Measurements from ENCODE around the gene TAF1C. TPM values are rescaled to one million over a fixed set of nuclear protein-coding genes. Genes with fewer than 3 reads are reported as not detected.
A peak's percentile ranks its signal among the peaks of the same experiment; 100 is the strongest.

Gene TAF1C
- total RNA-seq, 1 donor from 2014 or later, result 80.2 TPM

DNA sequence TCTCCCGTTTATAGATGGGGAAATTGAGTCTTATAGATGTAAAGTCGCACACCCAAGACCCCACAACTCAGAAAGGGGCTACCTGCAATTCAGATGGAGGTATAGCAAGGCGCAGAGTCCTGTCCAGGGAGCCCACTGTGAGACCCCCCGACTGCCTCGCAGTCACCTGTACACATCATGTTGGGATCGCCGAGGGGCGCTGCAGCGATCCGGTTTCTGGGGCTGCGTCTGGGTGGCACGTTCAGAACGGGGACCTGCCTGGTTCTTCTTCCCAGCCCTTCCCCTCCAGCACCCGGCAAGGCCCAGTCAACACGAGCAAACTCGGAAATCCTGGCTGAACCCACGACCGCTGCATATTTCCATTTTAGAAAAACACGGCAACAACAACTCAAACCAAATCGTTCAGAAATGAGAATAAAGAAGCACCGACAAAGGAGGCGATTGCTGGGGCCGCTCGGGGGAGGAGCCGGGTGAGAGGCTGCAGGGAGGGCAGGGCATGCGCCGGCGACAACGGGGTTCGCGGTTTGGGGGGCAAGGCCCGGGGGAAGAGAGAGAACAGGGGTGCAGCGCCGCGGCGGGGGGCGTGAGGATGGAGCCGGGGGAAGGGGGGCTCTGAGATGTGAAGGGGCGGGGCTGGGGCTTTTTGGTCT is 42.5 kb downstream of the TAF1C start:
- H3K27ac ChIP-seq, result peak overlapping the region; percentile 66
- peak; percentile 76 for DNase-seq

DNA sequence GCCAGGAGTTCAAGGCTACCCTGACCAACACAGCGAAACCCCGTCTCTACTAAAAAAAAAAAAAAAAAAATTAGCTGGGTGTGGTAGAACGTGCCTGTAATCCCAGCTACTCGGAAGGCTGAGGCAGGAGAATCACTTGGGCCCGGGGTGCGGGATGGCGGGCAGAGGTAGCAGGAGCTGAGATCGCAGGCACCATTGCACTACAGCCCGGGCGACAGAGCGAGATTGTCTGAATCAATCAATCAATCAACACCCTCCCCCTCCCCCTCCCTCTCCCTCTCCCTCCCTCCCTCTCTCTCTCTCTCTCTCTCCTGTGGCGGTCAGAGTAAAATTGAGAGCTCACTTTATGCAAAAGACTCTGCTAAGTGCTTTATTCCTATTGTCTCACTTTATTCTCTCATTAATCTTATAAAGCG is 43.1 kb downstream of the TAF1C start:
- DNase-seq (no peak), ATAC-seq (no peak)
- peaks cover 5% of the 10 kb centered on the region for H3K4me1 ChIP-seq
- no peaks in the 10 kb centered on the region for H3K27me3 ChIP-seq
- intact Hi-C loops (cut with DNase I), result no loop called here
- H3K27ac ChIP-seq, result no peak overlapping the region
- no peaks in the 10 kb centered on the region for H3K9me3 ChIP-seq
- H3K4me3 ChIP-seq, result peak overlapping the region; percentile 86
- no peaks in the 10 kb centered on the region for H3K36me3 ChIP-seq
- TF ChIP-seq, protein P1, sequence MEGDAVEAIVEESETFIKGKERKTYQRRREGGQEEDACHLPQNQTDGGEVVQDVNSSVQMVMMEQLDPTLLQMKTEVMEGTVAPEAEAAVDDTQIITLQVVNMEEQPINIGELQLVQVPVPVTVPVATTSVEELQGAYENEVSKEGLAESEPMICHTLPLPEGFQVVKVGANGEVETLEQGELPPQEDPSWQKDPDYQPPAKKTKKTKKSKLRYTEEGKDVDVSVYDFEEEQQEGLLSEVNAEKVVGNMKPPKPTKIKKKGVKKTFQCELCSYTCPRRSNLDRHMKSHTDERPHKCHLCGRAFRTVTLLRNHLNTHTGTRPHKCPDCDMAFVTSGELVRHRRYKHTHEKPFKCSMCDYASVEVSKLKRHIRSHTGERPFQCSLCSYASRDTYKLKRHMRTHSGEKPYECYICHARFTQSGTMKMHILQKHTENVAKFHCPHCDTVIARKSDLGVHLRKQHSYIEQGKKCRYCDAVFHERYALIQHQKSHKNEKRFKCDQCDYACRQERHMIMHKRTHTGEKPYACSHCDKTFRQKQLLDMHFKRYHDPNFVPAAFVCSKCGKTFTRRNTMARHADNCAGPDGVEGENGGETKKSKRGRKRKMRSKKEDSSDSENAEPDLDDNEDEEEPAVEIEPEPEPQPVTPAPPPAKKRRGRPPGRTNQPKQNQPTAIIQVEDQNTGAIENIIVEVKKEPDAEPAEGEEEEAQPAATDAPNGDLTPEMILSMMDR (IDR thresholded peaks at IDR 0.05), result no peak

More for the DNA sequence above, 42.5 kb downstream of the TAF1C start:
- Histone ChIP-seq H3K4me3 (peak overlapping the region; percentile 86), H3K4me1 (peaks cover 5% of the 10 kb centered on the region), H3K9me3 (no peaks in the 10 kb centered on the region), H3K36me3 (no peaks in the 10 kb centered on the region), H3K27me3 (no peaks in the 10 kb centered on the region)
- TF ChIP-seq, protein P1 (IDR thresholded peaks at IDR 0.05), result no peak
- intact Hi-C loops (cut with DNase I), result no loop called here
- ATAC-seq, result peak; percentile 48

DNA sequence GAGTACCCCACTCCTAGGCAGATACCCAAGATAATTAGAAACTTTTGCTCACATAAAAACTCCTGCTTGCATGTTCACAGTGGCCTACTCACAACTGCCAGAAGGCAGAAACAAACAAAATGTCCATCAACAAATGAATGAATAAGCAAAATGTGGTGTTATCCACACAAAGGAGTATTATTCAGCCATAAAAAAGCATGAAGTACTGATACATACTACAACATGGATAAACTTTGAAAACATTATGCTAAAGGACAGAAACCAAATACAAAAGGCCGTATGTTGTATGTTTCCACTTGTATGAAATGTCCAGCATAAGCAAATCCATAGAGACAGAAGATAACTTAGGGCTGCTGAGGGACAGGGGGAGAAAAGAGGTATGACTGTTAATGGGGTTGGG is 43.8 kb downstream of the TAF1C start:
- TF ChIP-seq, protein P1 (IDR thresholded peaks at IDR 0.05), result no peak
- no peaks in the 10 kb centered on the region for H3K36me3 ChIP-seq
- H3K27ac ChIP-seq, result no peak overlapping the region
- no peaks in the 10 kb centered on the region for H3K27me3 ChIP-seq
- H3K4me3 ChIP-seq, result no peak overlapping the region
- no peak for ATAC-seq
- H3K4me1 ChIP-seq, result peaks cover 5% of the 10 kb centered on the region
- no peak for DNase-seq
- intact Hi-C loops (cut with DNase I), result no loop called here
- H3K9me3 ChIP-seq, result no peaks in the 10 kb centered on the region

DNA sequence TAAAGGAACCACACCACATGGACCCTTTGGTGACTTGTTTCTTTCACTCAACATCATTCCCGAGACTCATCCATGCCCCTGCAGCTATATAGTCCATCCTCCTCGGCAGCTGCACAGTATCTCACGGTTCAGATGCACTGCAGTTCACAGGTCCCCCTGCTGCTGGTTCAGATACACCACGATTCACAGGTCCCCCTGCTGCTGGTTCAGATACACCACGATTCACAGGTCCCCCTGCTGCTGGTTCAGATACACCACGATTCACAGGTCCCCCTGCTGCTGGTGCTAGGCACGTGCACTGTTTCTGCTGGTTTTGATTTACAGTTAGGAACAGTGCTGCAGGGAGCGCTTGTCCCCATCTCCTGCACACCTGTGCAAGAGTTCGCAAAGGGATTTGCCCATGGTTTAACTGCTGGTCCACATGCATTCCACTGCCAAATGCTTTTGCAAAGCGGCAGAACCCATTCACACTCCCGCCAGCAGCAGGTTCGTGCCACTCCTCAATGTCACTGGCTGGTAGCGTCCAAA is 45.6 kb downstream of the TAF1C start:
- Histone ChIP-seq H3K27me3 (no peaks in the 10 kb centered on the region), H3K4me3 (no peak overlapping the region), H3K9me3 (no peaks in the 10 kb centered on the region), H3K36me3 (no peaks in the 10 kb centered on the region), H3K27ac (no peak overlapping the region), H3K4me1 (peaks cover 5% of the 10 kb centered on the region)
- TF ChIP-seq, protein P1 (IDR thresholded peaks at IDR 0.05), result no peak
- ATAC-seq (no peak), DNase-seq (no peak)
- intact Hi-C loops (cut with DNase I), result no loop called here

DNA sequence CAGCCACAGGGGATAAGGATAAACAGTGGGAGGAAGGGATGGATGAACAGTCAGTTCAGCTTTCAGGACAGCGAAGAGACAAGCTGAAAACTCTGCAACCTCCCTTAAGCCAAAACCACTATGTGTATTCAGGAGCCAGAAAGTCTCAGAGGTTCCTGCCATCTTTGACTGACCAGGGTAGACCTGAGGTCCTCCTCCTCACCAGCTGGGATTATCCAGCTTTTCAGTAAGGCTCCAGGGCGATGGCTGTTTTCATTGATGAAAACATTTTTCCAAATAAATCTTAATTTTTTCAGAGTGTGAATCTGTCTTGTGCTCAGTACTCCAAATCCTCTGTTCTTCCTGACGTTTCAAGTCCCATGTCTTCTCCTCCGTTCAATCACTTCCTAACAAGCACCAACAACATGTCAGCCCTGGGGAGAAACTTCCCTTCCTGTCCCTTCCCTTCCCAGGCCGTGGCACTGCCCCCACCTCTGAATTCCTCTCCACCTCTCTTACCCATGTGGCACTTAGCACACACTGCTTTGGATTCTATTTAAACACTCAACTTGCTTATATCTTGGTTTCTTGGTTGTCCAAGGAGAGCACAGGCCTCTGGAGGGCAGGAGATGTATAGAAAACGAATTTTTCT is 47.1 kb downstream of the TAF1C start:
- Histone ChIP-seq H3K4me1 (no peaks in the 10 kb centered on the region), H3K36me3 (no peaks in the 10 kb centered on the region), H3K27ac (peak overlapping the region; percentile 61), H3K27me3 (no peaks in the 10 kb centered on the region), H3K9me3 (no peaks in the 10 kb centered on the region), H3K4me3 (no peak overlapping the region)
- TF ChIP-seq, protein P1 (IDR thresholded peaks at IDR 0.05), result no peak
- DNase-seq (no peak), ATAC-seq (no peak)
- intact Hi-C loops (cut with DNase I), result no loop called here
